ENCODE measurements around the gene C4orf17. TPM values are rescaled to one million over a fixed set of nuclear protein-coding genes. Genes with fewer than 3 reads are reported as not detected.

Gene C4orf17
- polyA plus RNA-seq, 1 experiment = not detected

GRCh38 chr4:99578714-99579113 lies 67.9 kb downstream of the C4orf17 start:
- ChIA-PET POLR2A (no interaction called here), CTCF (no interaction called here)
- Histone ChIP-seq H3K4me3 (ENCODE audit: low read depth, low read length) (no peak overlapping the region), H3K27me3 (ENCODE audit: control insufficient read depth, insufficient read depth, low read length) (no peaks in the 10 kb centered on the region; the same call in 1 of the 2 replicates), H3K36me3 (ENCODE audit: control insufficient read depth, insufficient read depth, low read length) (no peaks in the 10 kb centered on the region)
- TF ChIP-seq, protein P1, sequence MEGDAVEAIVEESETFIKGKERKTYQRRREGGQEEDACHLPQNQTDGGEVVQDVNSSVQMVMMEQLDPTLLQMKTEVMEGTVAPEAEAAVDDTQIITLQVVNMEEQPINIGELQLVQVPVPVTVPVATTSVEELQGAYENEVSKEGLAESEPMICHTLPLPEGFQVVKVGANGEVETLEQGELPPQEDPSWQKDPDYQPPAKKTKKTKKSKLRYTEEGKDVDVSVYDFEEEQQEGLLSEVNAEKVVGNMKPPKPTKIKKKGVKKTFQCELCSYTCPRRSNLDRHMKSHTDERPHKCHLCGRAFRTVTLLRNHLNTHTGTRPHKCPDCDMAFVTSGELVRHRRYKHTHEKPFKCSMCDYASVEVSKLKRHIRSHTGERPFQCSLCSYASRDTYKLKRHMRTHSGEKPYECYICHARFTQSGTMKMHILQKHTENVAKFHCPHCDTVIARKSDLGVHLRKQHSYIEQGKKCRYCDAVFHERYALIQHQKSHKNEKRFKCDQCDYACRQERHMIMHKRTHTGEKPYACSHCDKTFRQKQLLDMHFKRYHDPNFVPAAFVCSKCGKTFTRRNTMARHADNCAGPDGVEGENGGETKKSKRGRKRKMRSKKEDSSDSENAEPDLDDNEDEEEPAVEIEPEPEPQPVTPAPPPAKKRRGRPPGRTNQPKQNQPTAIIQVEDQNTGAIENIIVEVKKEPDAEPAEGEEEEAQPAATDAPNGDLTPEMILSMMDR (IDR thresholded peaks at IDR 0.05; ENCODE audit: insufficient read depth, low read depth, low read length) = no peak
- no peak for DNase-seq (ENCODE audit: low read depth)

GRCh38 chr4:99585516-99585915 lies 74.7 kb downstream of the C4orf17 start:
- no peak overlapping the region for H3K4me3 ChIP-seq (ENCODE audit: low read depth, low read length)
- no peak for DNase-seq (ENCODE audit: low read depth)
- TF ChIP-seq, protein P1 (IDR thresholded peaks at IDR 0.05; ENCODE audit: insufficient read depth, low read depth, low read length) = no peak
- H3K27me3 ChIP-seq (ENCODE audit: control insufficient read depth, insufficient read depth, low read length) = no peaks in the 10 kb centered on the region
- CTCF ChIA-PET = no interaction called here
- no peaks in the 10 kb centered on the region for H3K36me3 ChIP-seq (ENCODE audit: control insufficient read depth, insufficient read depth, low read length)
- POLR2A ChIA-PET = no interaction called here

DNA sequence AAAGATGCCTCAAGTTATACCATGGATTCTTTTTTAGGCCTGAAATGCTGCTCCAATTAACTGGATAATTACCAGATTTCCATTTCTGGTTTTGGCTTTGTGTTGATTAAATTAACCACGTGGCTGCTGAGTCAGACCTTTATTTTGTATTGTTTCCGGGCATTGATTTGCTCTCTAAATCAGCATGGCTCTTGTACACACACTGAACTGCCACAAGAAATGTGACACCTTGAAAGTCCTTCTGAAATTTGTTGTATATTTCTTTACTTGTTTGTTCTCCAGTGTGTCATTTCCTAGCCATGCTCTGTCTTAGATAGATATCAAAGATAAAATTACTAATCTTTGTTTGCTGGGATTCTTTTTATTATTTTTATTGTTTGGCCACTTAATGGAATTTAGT lies 75.5 kb downstream of the C4orf17 start:
- Histone ChIP-seq H3K27me3 (ENCODE audit: control insufficient read depth, insufficient read depth, low read length) (no peaks in the 10 kb centered on the region), H3K36me3 (ENCODE audit: control insufficient read depth, insufficient read depth, low read length) (no peaks in the 10 kb centered on the region), H3K4me3 (ENCODE audit: low read depth, low read length) (no peak overlapping the region)
- ChIA-PET CTCF (no interaction called here), POLR2A (no interaction called here)
- no peak for DNase-seq (ENCODE audit: low read depth)
- TF ChIP-seq, protein P1 (IDR thresholded peaks at IDR 0.05; ENCODE audit: insufficient read depth, low read depth, low read length) = no peak

- Histone ChIP-seq H3K4me3 (ENCODE audit: low read depth, low read length) (no peak overlapping the region), H3K27me3 (ENCODE audit: control insufficient read depth, insufficient read depth, low read length) (no peaks in the 10 kb centered on the region), H3K36me3 (ENCODE audit: control insufficient read depth, insufficient read depth, low read length) (no peaks in the 10 kb centered on the region)
- CTCF ChIA-PET = no interaction called here
- TF ChIP-seq, protein P1 (IDR thresholded peaks at IDR 0.05; ENCODE audit: insufficient read depth, low read depth, low read length) = no peak
- POLR2A ChIA-PET = no interaction called here
- no peak for DNase-seq (ENCODE audit: low read depth)
These were observed 76.0 kb downstream of the C4orf17 start for GRCh38 chr4:99586797-99587196.

DNA sequence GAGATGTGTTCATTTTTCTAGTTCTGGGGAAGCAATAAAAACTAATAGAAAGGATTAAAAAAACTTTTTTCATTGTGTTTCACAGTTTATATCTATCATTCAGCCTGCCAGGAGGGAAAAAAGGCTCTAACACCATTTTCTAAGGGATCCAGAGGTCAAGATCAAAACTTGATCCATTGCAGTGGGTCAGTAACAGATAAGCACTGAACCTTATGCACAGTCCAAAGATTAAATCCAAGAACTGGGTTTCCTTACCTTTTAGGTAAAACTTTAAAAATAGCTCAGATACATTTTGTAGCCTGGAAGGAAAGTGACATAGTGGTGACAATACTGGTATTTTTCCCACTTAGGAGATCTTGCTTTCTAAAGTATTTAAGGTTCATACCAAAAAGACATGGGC lies 76.5 kb downstream of the C4orf17 start:
- no peak for DNase-seq (ENCODE audit: low read depth)
- ChIA-PET CTCF (no interaction called here), POLR2A (no interaction called here)
- Histone ChIP-seq H3K27me3 (ENCODE audit: control insufficient read depth, insufficient read depth, low read length) (no peaks in the 10 kb centered on the region), H3K36me3 (ENCODE audit: control insufficient read depth, insufficient read depth, low read length) (no peaks in the 10 kb centered on the region), H3K4me3 (ENCODE audit: low read depth, low read length) (no peak overlapping the region)
- TF ChIP-seq, protein P1 (IDR thresholded peaks at IDR 0.05; ENCODE audit: insufficient read depth, low read depth, low read length) = no peak

Measured in BJ (cell line).